ENCODE measurements around the gene LNPEP.

LNPEP gene

DNA sequence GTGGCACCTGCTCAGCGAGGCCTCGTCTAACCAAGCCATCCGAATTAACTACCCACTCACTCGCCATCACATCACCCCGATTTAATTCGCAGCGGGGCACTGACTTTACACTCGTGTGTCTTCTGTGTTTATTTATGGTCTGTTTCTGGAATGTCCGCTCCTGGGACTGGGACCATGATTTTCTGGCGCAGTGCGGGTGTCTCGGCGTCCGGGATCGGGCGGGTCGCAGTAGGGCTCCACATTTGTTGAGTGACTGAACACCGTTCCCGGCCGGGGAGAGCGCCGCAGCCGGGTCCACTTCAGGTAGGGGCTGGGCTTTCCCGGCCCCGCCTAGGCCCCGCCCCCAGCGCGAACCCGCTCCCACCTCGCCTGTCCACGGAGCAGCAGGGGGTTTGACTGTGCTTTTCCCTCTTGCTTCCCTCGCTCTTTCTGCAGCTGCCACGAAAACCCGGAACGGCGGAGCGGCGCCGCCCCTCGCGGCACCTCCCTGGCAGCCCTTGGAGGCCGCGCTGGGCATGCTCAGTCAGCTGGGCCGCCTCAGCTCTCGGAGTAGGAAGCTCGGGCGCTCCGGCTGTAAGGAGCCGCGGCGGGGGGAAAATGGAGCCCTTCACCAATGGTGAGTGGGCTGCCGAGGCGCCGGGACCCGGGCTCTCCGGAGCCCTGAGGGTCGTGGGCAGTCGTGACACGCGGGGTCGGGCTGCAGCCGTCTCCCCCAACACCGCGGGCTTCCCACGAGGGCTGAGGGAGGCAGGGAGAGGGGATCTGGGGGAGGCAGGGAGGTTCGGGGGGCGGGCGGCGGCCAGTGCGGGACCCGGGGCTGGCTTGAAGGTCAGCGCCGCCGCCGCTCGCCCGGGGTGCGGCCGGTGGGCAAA is at the start of gene LNPEP:
LNPEP (plus strand) TSS at position 522 of the 872 bp plus-strand sequence; CDS start at position 598, 76 bp downstream.
- peaks cover 32% of the 10 kb centered on the region for H3K4me1 ChIP-seq (ENCODE audit: insufficient read depth, low read length)

DNA sequence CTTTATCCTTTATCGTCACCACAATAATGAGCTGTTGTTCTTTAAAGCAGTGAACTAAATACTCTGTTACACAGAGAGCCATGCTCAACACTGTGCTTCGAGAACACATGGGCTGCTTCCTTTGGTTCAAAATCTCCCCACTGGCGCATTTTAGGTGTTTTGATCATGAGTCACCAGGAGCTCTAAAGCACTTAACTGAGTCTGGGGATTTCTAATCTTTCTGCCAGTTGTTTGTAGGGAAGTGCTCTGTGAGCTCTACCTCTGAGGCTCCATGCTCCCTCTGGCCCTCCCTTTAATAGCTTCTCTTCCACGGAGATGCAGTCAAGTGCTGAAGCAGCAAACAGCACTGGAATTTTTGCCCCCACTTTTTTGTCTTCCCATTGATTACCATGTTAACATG is 42.5 kb upstream of the LNPEP start:
- no peaks in the 10 kb centered on the region for H3K9me3 ChIP-seq (ENCODE audit: low read length)
- no peak overlapping the region for H3K27ac ChIP-seq (ENCODE audit: low read depth, low read length)
- H3K4me1 ChIP-seq (ENCODE audit: insufficient read depth, low read length): no peaks in the 10 kb centered on the region
- no peaks in the 10 kb centered on the region for H3K27me3 ChIP-seq (ENCODE audit: control insufficient read depth in 1 of 2, insufficient read depth in 2 of 2, low read length in 2 of 2)
- peaks cover 15% of the 10 kb centered on the region for H3K36me3 ChIP-seq (ENCODE audit: insufficient read depth, low read length)
- no peak overlapping the region for H3K9ac ChIP-seq (ENCODE audit: low read length)
- no peak overlapping the region for H3K4me3 ChIP-seq (ENCODE audit: low read depth in 1 of 2, low read length in 2 of 2)

More for the DNA sequence above, at the start of gene LNPEP:
- Histone ChIP-seq H3K9ac (ENCODE audit: low read length) (peak within 1 kb of the TSS; percentile 83), H3K9me3 (ENCODE audit: low read length) (no peaks in the 10 kb centered on the region), H3K36me3 (ENCODE audit: insufficient read depth, low read length) (no peaks in the 10 kb centered on the region), H3K27me3 (ENCODE audit: control insufficient read depth in 1 of 2, insufficient read depth in 2 of 2, low read length in 2 of 2) (no peaks in the 10 kb centered on the region), H3K27ac (ENCODE audit: low read depth, low read length) (peak within 1 kb of the TSS; percentile 99), H3K4me3 (ENCODE audit: low read depth in 1 of 2, low read length in 2 of 2) (peak within 1 kb of the TSS; percentile 84 to 90)

DNA sequence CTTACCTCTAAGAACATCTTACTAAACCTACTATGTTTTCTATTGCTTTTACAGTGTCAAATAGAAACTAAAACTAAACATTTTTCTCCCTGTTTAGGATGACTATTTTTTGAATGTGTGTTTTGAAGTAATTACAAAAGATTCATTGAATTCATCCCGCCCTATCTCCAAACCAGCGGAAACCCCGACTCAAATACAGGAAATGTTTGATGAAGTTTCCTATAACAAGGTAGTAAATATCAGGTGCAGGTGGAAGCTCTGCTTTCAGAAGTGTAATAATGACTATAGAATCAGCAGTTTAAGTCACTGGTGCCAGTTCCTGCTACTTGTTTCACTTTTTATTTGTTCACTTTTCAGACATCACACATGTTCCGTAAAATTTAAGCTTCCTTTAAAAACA is 39.6 kb upstream of the LNPEP start:
- no peak overlapping the region for H3K4me3 ChIP-seq (ENCODE audit: low read depth in 1 of 2, low read length in 2 of 2)

DNA sequence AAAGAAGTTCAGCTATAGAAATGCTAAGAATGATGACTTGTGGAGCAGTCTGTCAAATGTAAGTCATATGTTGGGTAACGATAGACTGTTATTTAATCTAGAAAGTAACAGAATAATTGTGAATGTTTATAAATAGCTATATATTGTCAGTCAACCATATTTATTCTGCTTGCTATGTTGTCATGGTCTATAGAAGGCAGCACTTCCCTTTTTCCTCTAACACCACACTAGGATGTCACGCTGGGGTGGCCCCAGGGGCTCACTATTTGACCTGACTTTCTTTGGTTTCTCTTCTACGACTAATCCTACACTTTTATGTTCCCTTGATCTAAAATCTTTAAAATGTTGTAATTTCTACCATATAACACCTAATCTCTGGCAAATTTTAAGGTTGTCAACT is 39.1 kb upstream of the LNPEP start:
- H3K27me3 ChIP-seq (ENCODE audit: control insufficient read depth in 1 of 2, insufficient read depth in 2 of 2, low read length in 2 of 2): no peaks in the 10 kb centered on the region
- H3K4me3 ChIP-seq (ENCODE audit: low read depth in 1 of 2, low read length in 2 of 2): no peak overlapping the region
- H3K4me1 ChIP-seq (ENCODE audit: insufficient read depth, low read length): no peaks in the 10 kb centered on the region
- no peak overlapping the region for H3K9ac ChIP-seq (ENCODE audit: low read length)
- no peak overlapping the region for H3K27ac ChIP-seq (ENCODE audit: low read depth, low read length)
- H3K9me3 ChIP-seq (ENCODE audit: low read length): no peaks in the 10 kb centered on the region
- peaks cover 11% of the 10 kb centered on the region for H3K36me3 ChIP-seq (ENCODE audit: insufficient read depth, low read length)

More for the DNA sequence above, 39.6 kb upstream of the LNPEP start:
- H3K4me1 ChIP-seq (ENCODE audit: insufficient read depth, low read length): no peaks in the 10 kb centered on the region
- peaks cover 11% of the 10 kb centered on the region for H3K36me3 ChIP-seq (ENCODE audit: insufficient read depth, low read length)
- no peak overlapping the region for H3K27ac ChIP-seq (ENCODE audit: low read depth, low read length)
- no peaks in the 10 kb centered on the region for H3K9me3 ChIP-seq (ENCODE audit: low read length)
- H3K9ac ChIP-seq (ENCODE audit: low read length): no peak overlapping the region
- H3K27me3 ChIP-seq (ENCODE audit: control insufficient read depth in 1 of 2, insufficient read depth in 2 of 2, low read length in 2 of 2): no peaks in the 10 kb centered on the region

DNA sequence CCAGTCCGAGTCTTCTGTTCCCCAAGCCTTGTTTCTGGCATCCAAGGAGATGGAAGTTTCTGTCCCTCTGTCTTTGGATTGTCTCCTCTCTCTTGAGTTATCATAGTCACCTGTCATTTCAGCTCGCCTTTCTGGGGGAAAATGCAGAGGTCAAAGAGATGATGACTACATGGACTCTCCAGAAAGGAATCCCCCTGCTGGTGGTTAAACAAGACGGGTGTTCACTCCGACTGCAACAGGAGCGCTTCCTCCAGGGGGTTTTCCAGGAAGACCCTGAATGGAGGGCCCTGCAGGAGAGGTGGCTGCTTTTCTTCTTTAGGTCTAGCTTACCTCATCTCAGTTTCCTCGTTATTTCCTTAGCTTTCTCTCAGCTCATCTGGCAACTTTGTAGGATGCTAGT is 34.5 kb upstream of the LNPEP start:
- H3K27me3 ChIP-seq (ENCODE audit: control insufficient read depth in 1 of 2, insufficient read depth in 2 of 2, low read length in 2 of 2): no peaks in the 10 kb centered on the region
- no peaks in the 10 kb centered on the region for H3K4me1 ChIP-seq (ENCODE audit: insufficient read depth, low read length)
- H3K36me3 ChIP-seq (ENCODE audit: insufficient read depth, low read length): peaks cover 17% of the 10 kb centered on the region
- no peak overlapping the region for H3K27ac ChIP-seq (ENCODE audit: low read depth, low read length)
- no peak overlapping the region for H3K9ac ChIP-seq (ENCODE audit: low read length)
- no peak overlapping the region for H3K4me3 ChIP-seq (ENCODE audit: low read depth in 1 of 2, low read length in 2 of 2)
- no peaks in the 10 kb centered on the region for H3K9me3 ChIP-seq (ENCODE audit: low read length)

DNA sequence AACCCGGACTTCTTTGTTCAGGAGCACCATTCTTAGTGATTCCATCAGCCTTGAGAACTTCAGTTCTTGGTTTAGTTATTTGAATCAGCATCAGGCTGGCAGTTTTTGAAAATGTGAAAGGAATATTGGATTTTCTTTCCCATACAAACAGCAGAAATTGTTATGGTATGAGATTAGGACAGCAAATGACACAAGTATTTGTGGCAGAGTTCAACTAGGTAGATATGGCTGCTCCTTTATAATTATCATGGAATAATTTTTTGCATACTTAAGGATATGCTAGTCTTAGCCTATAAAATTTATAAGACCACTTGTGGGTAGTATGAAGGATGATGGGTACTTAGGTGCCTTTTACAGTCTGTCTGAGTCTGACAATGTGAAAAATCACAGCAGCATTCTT is 34.0 kb upstream of the LNPEP start:
- Histone ChIP-seq H3K27me3 (ENCODE audit: control insufficient read depth in 1 of 2, insufficient read depth in 2 of 2, low read length in 2 of 2) (no peaks in the 10 kb centered on the region), H3K4me1 (ENCODE audit: insufficient read depth, low read length) (no peaks in the 10 kb centered on the region), H3K9ac (ENCODE audit: low read length) (no peak overlapping the region), H3K4me3 (ENCODE audit: low read depth in 1 of 2, low read length in 2 of 2) (no peak overlapping the region), H3K27ac (ENCODE audit: low read depth, low read length) (no peak overlapping the region), H3K9me3 (ENCODE audit: low read length) (no peaks in the 10 kb centered on the region), H3K36me3 (ENCODE audit: insufficient read depth, low read length) (peaks cover 17% of the 10 kb centered on the region)

DNA sequence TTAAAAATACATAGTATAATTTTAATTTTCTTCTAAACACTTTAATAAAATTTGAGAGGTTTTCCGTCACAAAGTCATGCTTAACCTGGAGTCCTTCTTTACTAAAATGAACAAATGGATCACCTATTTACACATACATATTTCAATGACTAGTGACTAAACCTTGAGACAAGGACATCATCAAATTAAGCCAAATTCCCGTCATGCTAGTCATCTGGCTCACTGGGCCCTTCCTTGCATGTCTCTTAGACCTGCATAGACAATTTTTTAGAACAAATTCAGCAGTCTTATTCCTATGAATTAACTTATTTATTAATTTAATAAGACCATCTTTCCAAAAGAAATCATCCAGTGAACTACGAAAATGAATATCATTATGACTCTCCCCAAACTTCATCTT is 33.0 kb upstream of the LNPEP start:
- H3K9ac ChIP-seq (ENCODE audit: low read length): no peak overlapping the region
- H3K9me3 ChIP-seq (ENCODE audit: low read length): no peaks in the 10 kb centered on the region
- H3K4me1 ChIP-seq (ENCODE audit: insufficient read depth, low read length): no peaks in the 10 kb centered on the region
- no peak overlapping the region for H3K27ac ChIP-seq (ENCODE audit: low read depth, low read length)
- H3K27me3 ChIP-seq (ENCODE audit: control insufficient read depth in 1 of 2, insufficient read depth in 2 of 2, low read length in 2 of 2): no peaks in the 10 kb centered on the region
- no peak overlapping the region for H3K4me3 ChIP-seq (ENCODE audit: low read depth in 1 of 2, low read length in 2 of 2)
- peaks cover 13% of the 10 kb centered on the region for H3K36me3 ChIP-seq (ENCODE audit: insufficient read depth, low read length)

DNA sequence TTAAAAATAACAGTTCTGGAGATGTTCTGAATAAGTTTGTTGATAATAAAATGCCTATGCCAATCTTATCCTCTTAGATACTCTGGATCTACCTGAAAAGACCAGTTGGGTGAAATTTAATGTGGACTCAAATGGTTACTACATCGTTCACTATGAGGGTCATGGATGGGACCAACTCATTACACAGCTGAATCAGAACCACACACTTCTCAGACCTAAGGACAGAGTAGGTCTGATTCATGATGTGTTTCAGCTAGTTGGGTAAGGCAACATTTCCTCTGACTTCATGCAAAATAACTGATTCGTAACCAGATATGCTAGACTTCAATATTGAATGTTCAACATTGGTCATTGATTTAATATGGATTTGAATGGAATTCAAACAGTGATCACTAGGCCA is 32.6 kb upstream of the LNPEP start:
- no peaks in the 10 kb centered on the region for H3K9me3 ChIP-seq (ENCODE audit: low read length)
- H3K4me3 ChIP-seq (ENCODE audit: low read depth in 1 of 2, low read length in 2 of 2): no peak overlapping the region
- no peak overlapping the region for H3K27ac ChIP-seq (ENCODE audit: low read depth, low read length)
- no peak overlapping the region for H3K9ac ChIP-seq (ENCODE audit: low read length)
- no peaks in the 10 kb centered on the region for H3K4me1 ChIP-seq (ENCODE audit: insufficient read depth, low read length)
- H3K36me3 ChIP-seq (ENCODE audit: insufficient read depth, low read length): peaks cover 13% of the 10 kb centered on the region
- H3K27me3 ChIP-seq (ENCODE audit: control insufficient read depth in 1 of 2, insufficient read depth in 2 of 2, low read length in 2 of 2): no peaks in the 10 kb centered on the region

DNA sequence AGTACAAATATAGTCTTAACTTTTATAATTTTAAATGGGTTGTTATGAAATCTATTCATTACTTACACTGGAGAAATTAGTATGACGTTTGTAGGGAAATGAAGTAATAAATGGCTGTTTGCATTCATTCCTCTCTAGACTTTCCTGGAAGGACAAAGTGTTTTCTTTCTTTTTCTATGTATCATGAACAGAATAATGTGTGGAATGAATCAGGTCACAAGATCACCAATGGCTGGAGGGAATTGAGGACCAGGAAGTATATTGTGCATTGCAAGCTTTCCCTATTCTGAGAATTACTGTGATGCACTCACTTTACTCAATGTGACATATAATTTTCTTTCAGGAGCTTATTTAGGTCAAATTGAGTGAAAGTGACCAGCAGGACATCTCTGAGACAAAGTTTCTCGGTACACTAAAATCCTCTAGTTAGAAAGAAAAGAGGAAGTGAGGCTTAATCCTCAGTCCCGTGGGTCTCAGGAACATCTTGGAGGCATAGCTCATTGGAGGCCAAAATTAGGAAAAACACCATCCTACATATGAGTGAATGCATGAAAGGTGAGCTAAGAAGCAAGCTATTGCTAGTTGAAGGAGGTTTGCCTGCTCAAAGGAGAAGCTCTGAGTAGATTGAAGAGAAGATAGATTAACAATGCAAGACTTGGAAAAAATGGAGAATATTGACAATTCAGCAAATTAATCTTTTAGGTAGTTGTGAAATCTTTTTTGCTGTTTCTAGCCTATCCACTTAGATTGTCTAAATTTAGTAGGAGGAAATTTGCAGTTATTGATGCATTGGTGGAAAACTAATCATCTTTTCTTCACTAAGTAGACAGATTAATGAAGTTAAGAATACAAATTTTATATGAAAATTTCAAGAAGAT is 31.6 kb upstream of the LNPEP start:
- Histone ChIP-seq H3K9ac (ENCODE audit: low read length) (no peak overlapping the region), H3K4me1 (ENCODE audit: insufficient read depth, low read length) (no peaks in the 10 kb centered on the region), H3K4me3 (ENCODE audit: low read depth in 1 of 2, low read length in 2 of 2) (no peak overlapping the region), H3K9me3 (ENCODE audit: low read length) (no peaks in the 10 kb centered on the region), H3K27me3 (ENCODE audit: control insufficient read depth in 1 of 2, insufficient read depth in 2 of 2, low read length in 2 of 2) (no peaks in the 10 kb centered on the region), H3K36me3 (ENCODE audit: insufficient read depth, low read length) (peaks cover 18% of the 10 kb centered on the region), H3K27ac (ENCODE audit: low read depth, low read length) (no peak overlapping the region)

DNA sequence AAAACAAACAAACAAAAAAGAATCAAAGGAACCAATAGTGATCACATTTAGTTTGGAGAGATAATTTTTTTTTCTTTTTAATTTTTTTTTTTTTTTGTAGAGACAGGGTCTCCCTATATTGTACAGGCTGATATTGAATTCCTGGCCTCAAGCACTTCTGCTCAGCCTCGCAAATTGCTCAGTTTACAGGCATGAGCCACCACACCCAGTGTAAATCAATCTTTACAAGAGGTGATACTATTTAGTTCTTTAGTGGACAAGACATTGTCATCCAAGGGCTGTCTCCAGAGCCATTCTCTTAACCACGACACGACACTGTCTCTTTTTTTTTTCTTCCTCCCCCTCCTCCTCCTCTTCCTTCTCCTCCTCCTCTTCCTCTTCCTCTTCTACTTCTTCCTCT is 30.0 kb upstream of the LNPEP start:
- Histone ChIP-seq H3K4me1 (ENCODE audit: insufficient read depth, low read length) (no peaks in the 10 kb centered on the region), H3K27me3 (ENCODE audit: control insufficient read depth in 1 of 2, insufficient read depth in 2 of 2, low read length in 2 of 2) (no peaks in the 10 kb centered on the region), H3K27ac (ENCODE audit: low read depth, low read length) (no peak overlapping the region), H3K9me3 (ENCODE audit: low read length) (no peaks in the 10 kb centered on the region), H3K9ac (ENCODE audit: low read length) (no peak overlapping the region), H3K36me3 (ENCODE audit: insufficient read depth, low read length) (peaks cover 25% of the 10 kb centered on the region), H3K4me3 (ENCODE audit: low read depth in 1 of 2, low read length in 2 of 2) (no peak overlapping the region)

DNA sequence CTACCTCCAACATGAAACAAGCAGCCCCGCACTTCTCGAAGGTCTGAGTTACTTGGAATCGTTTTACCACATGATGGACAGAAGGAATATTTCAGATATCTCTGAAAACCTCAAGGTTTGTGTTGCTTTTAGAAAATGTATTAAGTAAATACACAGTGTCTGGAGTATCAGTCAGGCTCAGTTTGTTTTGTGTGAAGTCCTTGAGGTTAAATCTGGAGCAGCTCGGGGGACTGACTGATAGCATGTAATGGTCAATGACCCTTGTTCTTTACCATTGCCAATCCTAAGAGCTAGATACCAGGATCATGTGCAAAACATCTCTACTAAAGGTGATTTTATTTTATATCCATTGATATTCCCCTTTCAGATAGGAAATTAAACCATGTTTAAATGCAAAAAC is 26.9 kb upstream of the LNPEP start:
- Histone ChIP-seq H3K9me3 (ENCODE audit: low read length) (no peaks in the 10 kb centered on the region), H3K4me3 (ENCODE audit: low read depth in 1 of 2, low read length in 2 of 2) (no peak overlapping the region), H3K27me3 (ENCODE audit: control insufficient read depth in 1 of 2, insufficient read depth in 2 of 2, low read length in 2 of 2) (no peaks in the 10 kb centered on the region), H3K9ac (ENCODE audit: low read length) (no peak overlapping the region), H3K27ac (ENCODE audit: low read depth, low read length) (no peak overlapping the region), H3K36me3 (ENCODE audit: insufficient read depth, low read length) (peaks cover 20% of the 10 kb centered on the region), H3K4me1 (ENCODE audit: insufficient read depth, low read length) (no peaks in the 10 kb centered on the region)

All from muscle layer of colon (tissue), 2 donors.